WERI-Rb-1 (cell line): ENCODE results near the gene SLC7A6.

Experiments used
- DNase-seq: peaks from one replicate; pipeline ENCODE4 v3.0.0-alpha.2; 2020
- H3K27ac ChIP-seq: fragments of 250-450 bp; sonication (Bioruptor Pico); 2 replicates; pipeline ENCODE4 v1.5.1; 2020; ENCODE audit warnings: mild to moderate bottlenecking, moderate library complexity
- H3K27me3 ChIP-seq: fragments of 250-450 bp; sonication (Bioruptor Pico); 2 replicates; pipeline ENCODE4 v1.5.1; 2021; ENCODE audit warnings: mild to moderate bottlenecking, low read depth, moderate library complexity; ENCODE audit not compliant: insufficient read depth, severe bottlenecking
- H3K36me3 ChIP-seq: fragments of 250-450 bp; sonication (Bioruptor Pico); 2 replicates; pipeline ENCODE4 v1.5.1; 2020; ENCODE audit warnings: mild to moderate bottlenecking, moderate library complexity
- H3K4me3 ChIP-seq: 2 replicates; pipeline ENCODE4 v1.5.1; 2011; ENCODE audit warnings: low read depth, mild to moderate bottlenecking, control low read depth, low read length
- H3K9me3 ChIP-seq: fragments of 250-450 bp; sonication (Bioruptor Pico); 2 replicates; pipeline ENCODE4 v1.5.1; 2021; ENCODE audit warnings: mild to moderate bottlenecking, moderate library complexity; ENCODE audit not compliant: severe bottlenecking
- TF ChIP-seq, protein P1 (sequence below): IDR thresholded peaks from 2 replicates; pipeline ENCODE4 v1.5.1; 2011; ENCODE audit warnings: low read depth, mild to moderate bottlenecking, control low read depth, inconsistent platforms, low read length

The SLC7A6 gene

DNA sequence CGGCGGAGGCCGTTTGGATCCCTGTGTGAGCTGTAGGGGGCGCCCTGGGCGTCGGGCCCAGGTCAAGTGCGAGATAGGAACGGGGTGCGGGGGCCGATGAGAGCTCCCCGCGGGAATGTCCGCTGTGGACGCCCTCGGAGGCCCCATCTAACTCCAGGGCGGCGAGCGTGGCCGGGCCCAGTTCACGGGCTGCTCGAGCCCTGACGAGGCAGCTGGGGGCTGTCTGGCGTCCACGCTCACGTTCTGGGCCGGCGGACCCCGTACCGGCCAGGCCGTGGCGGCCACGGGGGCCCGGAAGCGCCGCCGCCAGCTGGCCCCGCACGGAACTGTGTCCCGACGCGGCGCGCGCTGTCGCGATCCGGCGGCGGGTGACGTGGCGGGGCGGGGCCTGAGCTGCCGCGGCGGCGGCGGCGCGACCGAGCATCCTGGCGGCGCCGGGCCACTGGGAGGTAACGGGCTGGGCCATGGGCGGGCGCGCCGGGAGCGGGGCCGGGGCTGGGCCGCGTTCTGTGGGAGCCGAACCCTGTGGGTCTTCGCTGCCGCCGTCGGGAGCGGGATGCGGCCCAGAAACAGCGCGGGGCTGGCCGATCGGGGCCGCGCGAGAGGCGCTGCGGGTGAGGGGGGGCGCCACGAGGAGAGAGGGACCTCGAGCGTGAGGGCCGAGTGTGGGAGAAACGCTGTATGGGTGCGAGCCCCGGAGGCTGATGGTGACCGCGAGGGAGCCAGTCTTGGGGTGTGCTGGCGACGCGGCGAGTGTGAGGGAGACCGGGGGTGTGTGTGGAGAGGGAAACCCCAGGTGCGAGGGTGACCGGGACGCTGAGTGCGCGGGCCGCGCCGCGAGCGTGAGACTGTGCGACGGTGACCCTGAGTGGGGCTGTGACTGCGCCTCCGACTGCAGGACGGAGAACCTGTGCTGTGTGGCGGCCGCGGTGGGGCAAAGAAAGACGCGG lies at the start of gene SLC7A6:
TSS of gene SLC7A6 (plus strand) at position 399 of the 950 bp plus-strand sequence. CDS start 10,201 bp downstream, outside the sequence.
- Histone ChIP-seq H3K27me3 (no peaks in the 10 kb centered on the region), H3K9me3 (no peaks in the 10 kb centered on the region), H3K4me3 (peak within 1 kb of the TSS; percentile 85), H3K36me3 (no peaks in the 10 kb centered on the region; the same call in none of the 2 replicates), H3K27ac (peak within 1 kb of the TSS; percentile 68)
- TF ChIP-seq, protein P1, sequence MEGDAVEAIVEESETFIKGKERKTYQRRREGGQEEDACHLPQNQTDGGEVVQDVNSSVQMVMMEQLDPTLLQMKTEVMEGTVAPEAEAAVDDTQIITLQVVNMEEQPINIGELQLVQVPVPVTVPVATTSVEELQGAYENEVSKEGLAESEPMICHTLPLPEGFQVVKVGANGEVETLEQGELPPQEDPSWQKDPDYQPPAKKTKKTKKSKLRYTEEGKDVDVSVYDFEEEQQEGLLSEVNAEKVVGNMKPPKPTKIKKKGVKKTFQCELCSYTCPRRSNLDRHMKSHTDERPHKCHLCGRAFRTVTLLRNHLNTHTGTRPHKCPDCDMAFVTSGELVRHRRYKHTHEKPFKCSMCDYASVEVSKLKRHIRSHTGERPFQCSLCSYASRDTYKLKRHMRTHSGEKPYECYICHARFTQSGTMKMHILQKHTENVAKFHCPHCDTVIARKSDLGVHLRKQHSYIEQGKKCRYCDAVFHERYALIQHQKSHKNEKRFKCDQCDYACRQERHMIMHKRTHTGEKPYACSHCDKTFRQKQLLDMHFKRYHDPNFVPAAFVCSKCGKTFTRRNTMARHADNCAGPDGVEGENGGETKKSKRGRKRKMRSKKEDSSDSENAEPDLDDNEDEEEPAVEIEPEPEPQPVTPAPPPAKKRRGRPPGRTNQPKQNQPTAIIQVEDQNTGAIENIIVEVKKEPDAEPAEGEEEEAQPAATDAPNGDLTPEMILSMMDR: peak; percentile 85
- DNase-seq: peak; percentile 84

DNA sequence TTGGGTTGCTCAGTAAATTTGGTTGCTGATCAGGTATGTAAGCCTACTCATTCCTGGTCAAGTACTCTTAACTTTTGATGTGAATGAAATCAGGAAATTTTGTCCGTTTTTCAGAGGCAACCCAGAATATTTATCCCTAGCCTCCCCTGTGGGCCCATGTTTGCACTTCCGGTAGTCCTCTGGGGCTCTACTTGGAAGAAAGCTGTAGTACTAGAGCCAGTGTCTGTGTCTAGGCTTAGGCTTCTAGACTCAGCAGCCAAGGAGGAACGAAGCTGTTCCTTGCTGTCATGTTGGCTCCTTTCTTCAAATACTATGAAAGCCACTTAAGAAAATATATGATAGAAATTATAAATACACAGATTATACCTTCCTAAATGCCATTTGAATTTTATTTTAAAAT lies 49.6 kb upstream of the SLC7A6 start:
- TF ChIP-seq, protein P1: no peak
- Histone ChIP-seq H3K9me3 (no peaks in the 10 kb centered on the region), H3K36me3 (no peaks in the 10 kb centered on the region; the same call in 1 of the 2 replicates), H3K4me3 (no peak overlapping the region), H3K27me3 (no peaks in the 10 kb centered on the region), H3K27ac (no peak overlapping the region)
- no peak for DNase-seq

DNA sequence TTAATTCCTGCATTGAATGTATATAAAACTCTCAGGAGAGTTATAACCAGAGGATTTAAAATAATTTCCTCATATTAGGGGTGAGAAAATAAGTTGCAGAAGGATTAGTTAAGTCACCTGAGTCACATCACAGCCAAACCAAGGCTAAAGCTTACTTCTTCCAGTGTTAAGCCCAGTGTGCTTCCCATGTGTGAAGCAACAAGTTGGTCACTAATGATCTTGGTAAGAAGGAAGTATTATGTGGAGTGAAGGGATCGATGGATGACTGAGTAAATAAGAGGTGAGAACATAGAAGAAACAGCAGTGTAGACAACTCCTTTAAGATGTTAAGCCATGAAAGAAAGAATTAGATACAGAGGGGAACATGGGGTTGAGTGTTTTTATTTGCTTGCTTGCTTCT lies 49.0 kb upstream of the SLC7A6 start:
- no peak overlapping the region for H3K4me3 ChIP-seq
- no peaks in the 10 kb centered on the region for H3K27me3 ChIP-seq
- no peak overlapping the region for H3K27ac ChIP-seq
- no peaks in the 10 kb centered on the region for H3K9me3 ChIP-seq
- DNase-seq: no peak
- H3K36me3 ChIP-seq: no peaks in the 10 kb centered on the region; the same call in 1 of the 2 replicates
- TF ChIP-seq, protein P1: no peak

DNA sequence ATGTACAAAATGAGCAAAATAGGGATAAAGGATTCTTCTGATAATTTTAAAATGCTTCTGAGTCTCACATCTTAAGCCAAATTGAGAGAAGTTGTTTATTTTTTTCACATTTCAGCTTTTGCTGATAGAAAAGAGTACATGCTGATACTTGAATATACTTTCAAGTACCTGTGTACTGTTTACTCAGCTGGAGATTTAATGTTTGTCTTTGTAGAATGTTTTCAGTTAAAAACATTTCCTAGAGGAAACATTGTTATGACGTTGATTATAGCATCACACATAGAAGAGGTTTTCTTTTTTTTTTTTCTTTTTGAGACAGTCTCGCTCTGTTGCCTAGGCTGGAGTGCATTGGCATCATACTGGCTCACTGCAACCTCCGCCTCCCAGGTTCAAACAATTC lies 48.1 kb upstream of the SLC7A6 start:
- Histone ChIP-seq H3K4me3 (no peak overlapping the region), H3K36me3 (no peaks in the 10 kb centered on the region; the same call in 1 of the 2 replicates), H3K27me3 (no peaks in the 10 kb centered on the region), H3K27ac (no peak overlapping the region), H3K9me3 (no peaks in the 10 kb centered on the region)
- TF ChIP-seq, protein P1: no peak
- no peak for DNase-seq

DNA sequence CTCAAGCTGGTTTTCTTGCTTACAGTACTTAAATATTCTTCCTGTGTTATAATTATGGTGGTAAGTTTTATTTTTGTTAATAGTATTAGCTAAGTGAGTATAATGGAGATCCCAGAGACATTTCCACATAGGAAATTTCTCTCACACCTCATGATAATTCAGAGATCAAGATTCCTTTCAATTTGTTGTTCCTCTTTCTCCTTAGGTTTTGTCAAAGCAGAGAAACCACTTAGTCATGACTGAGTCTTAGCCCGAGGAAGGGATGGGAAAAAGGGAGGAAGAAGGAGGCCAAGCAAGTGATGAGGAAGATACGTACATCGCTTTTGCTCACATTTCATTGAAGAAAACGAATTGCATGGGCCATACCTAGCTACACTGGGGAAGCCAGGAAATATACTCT lies 46.8 kb upstream of the SLC7A6 start:
- H3K9me3 ChIP-seq: no peaks in the 10 kb centered on the region
- H3K4me3 ChIP-seq: no peak overlapping the region
- H3K27me3 ChIP-seq: no peaks in the 10 kb centered on the region
- TF ChIP-seq, protein P1: no peak
- H3K27ac ChIP-seq: no peak overlapping the region
- no peaks in the 10 kb centered on the region; the same call in none of the 2 replicates for H3K36me3 ChIP-seq
- DNase-seq: no peak
